ENCODE measurements around the gene IGFLR1. TPM values are rescaled to one million over a fixed set of nuclear protein-coding genes. Genes with fewer than 3 reads are reported as not detected.
A peak's percentile ranks its signal among the peaks of the same experiment; 100 is the strongest.

Gene IGFLR1
- total and polyA plus RNA-seq, 4 donors = 3.8 to 72.5 (median 26.0) TPM

GRCh38 chr19:35752746-35753350 lies 10.6 kb upstream of the IGFLR1 start:
- Histone ChIP-seq H3K9me3 (ENCODE audit: control insufficient read depth in 4 of 4, insufficient read depth in 3 of 4, low read length in 3 of 4) (peaks cover 0 to 1% (median 0%) of the 10 kb centered on the region in 4 donors), H3K4me3 (no peak overlapping the region), H3K27me3 (ENCODE audit: control insufficient read depth in 3 of 3, insufficient read depth in 3 of 3, low read length in 2 of 3) (peaks cover 0 to 4% (median 0%) of the 10 kb centered on the region in 3 donors), H3K9ac (ENCODE audit: insufficient read depth in 1 of 2, low read length in 2 of 2) (no peak overlapping the region), H3K4me1 (ENCODE audit: control insufficient read depth in 5 of 5, insufficient read depth in 5 of 5, low read length in 5 of 5) (peaks cover 0 to 34% (median 14%) of the 10 kb centered on the region in 5 donors), H3K27ac (ENCODE audit: low read depth in 1 of 2, low read length in 1 of 2) (no peak overlapping the region), H3K36me3 (ENCODE audit: control insufficient read depth in 4 of 4, insufficient read depth in 4 of 4, low read length in 4 of 4) (peaks cover 0 to 26% (median 10%) of the 10 kb centered on the region in 4 donors)
- DNase-seq = no peak
- no peak for ATAC-seq (ENCODE audit: insufficient read depth, low FRiP score)
- 95 to 96% methylated on average over 18 to 20 of the region's 20 CpGs for WGBS, 2 donors
- no peak for TF ChIP-seq CTCF (IDR thresholded peaks at IDR 0.05; ENCODE audit: control extremely low read depth, extremely low read depth)

- peaks cover 0 to 4% (median 0%) of the 10 kb centered on the region in 3 donors for H3K27me3 ChIP-seq (ENCODE audit: control insufficient read depth in 3 of 3, insufficient read depth in 3 of 3, low read length in 2 of 3)
- H3K9ac ChIP-seq (ENCODE audit: insufficient read depth in 1 of 2, low read length in 2 of 2) = no peak overlapping the region
- H3K9me3 ChIP-seq (ENCODE audit: control insufficient read depth in 4 of 4, insufficient read depth in 3 of 4, low read length in 3 of 4) = peaks cover 0 to 1% (median 0%) of the 10 kb centered on the region in 4 donors
- TF ChIP-seq CTCF (IDR thresholded peaks at IDR 0.05; ENCODE audit: control extremely low read depth, extremely low read depth) = no peak
- peaks cover 0 to 30% (median 12%) of the 10 kb centered on the region in 5 donors for H3K4me1 ChIP-seq (ENCODE audit: control insufficient read depth in 5 of 5, insufficient read depth in 5 of 5, low read length in 5 of 5)
- peak overlapping the region in 1 of 2 donors; percentile 32 for H3K27ac ChIP-seq (ENCODE audit: low read depth in 1 of 2, low read length in 1 of 2)
- 91 to 94% methylated on average over 14 of the region's 14 CpGs for WGBS, 2 donors
- H3K4me3 ChIP-seq = no peak overlapping the region
- peaks cover 0 to 26% (median 12%) of the 10 kb centered on the region in 4 donors for H3K36me3 ChIP-seq (ENCODE audit: control insufficient read depth in 4 of 4, insufficient read depth in 4 of 4, low read length in 4 of 4)
- ATAC-seq (ENCODE audit: insufficient read depth, low FRiP score) (no peak), DNase-seq (no peak)
These were observed 9.8 kb upstream of the IGFLR1 start for GRCh38 chr19:35751839-35752745.

GRCh38 chr19:35750167-35750566 lies 7.9 kb upstream of the IGFLR1 start:
- Histone ChIP-seq H3K9me3 (ENCODE audit: control insufficient read depth in 4 of 4, insufficient read depth in 3 of 4, low read length in 3 of 4) (peaks cover 0 to 1% (median 0%) of the 10 kb centered on the region in 4 donors), H3K4me1 (ENCODE audit: control insufficient read depth in 5 of 5, insufficient read depth in 5 of 5, low read length in 5 of 5) (peaks cover 0 to 23% (median 8%) of the 10 kb centered on the region in 5 donors), H3K36me3 (ENCODE audit: control insufficient read depth in 4 of 4, insufficient read depth in 4 of 4, low read length in 4 of 4) (peaks cover 0 to 26% (median 12%) of the 10 kb centered on the region in 4 donors), H3K9ac (ENCODE audit: insufficient read depth in 1 of 2, low read length in 2 of 2) (no peak overlapping the region), H3K4me3 (no peak overlapping the region), H3K27me3 (ENCODE audit: control insufficient read depth in 3 of 3, insufficient read depth in 3 of 3, low read length in 2 of 3) (peaks cover 0 to 3% (median 0%) of the 10 kb centered on the region in 3 donors), H3K27ac (ENCODE audit: low read depth in 1 of 2, low read length in 1 of 2) (no peak overlapping the region)
- DNase-seq (no peak), ATAC-seq (ENCODE audit: insufficient read depth, low FRiP score) (no peak)
- no peak for TF ChIP-seq CTCF (IDR thresholded peaks at IDR 0.05; ENCODE audit: control extremely low read depth, extremely low read depth)
- 82 to 90% methylated on average over 5 of the region's 5 CpGs for WGBS, 2 donors
